Thyroid gland (tissue), 4 donors: Measurements from ENCODE around the gene ZSCAN22. TPM values are rescaled to one million over a fixed set of nuclear protein-coding genes. Genes with fewer than 3 reads are reported as not detected.

Experiments
- DNase-seq, 2 donors: peaks; one replicate each; pipeline ENCODE4 v3.0.0-alpha.2; 2019
- H3K27ac ChIP-seq, 3 donors: fragments of 200-600 bp; sonication (generic); 1 replicate in 2 of 3; 2 replicates in 1 of 3; pipeline ENCODE4 v1.5.1; 2016 to 2019; ENCODE audit warnings: mild to moderate bottlenecking in 1 of 3, moderate library complexity in 1 of 3
- H3K27me3 ChIP-seq: fragments of 200-600 bp; sonication (generic); one replicate; pipeline ENCODE4 v1.5.1; 2019
- H3K36me3 ChIP-seq, 2 donors: fragments of 200-600 bp; sonication (generic); one replicate each; pipeline ENCODE4 v1.5.1; 2016 to 2019
- H3K4me1 ChIP-seq, 2 donors: fragments of 200-600 bp; sonication (generic); one replicate each; pipeline ENCODE4 v1.5.1; 2017 to 2019
- H3K4me3 ChIP-seq, 3 donors: fragments of 200-600 bp; sonication (generic); replicated peaks in 1 of 3; 1 replicate in 2 of 3; 2 replicates in 1 of 3; pipeline ENCODE4 v1.5.1; 2016; ENCODE audit warnings: mild to moderate bottlenecking in 1 of 3
- H3K9me3 ChIP-seq: fragments of 200-600 bp; sonication (generic); one replicate; pipeline ENCODE4 v1.5.1; 2017
- CTCF ChIP-seq, 6 experiments: fragments of 200-600 bp in 3 of 6; fragments of 450-650 bp in 3 of 6; sonication (generic) in 3 of 6; IDR thresholded peaks; one replicate each; pipeline ENCODE4 v1.5.1; 2016 to 2019; ENCODE audit warnings: antibody characterized with exemption in 6 of 6, mild to moderate bottlenecking in 2 of 6, inconsistent platforms in 1 of 6, moderate library complexity in 1 of 6
- POLR2A ChIP-seq, 2 donors: fragments of 450-650 bp; IDR thresholded peaks; one replicate each; pipeline ENCODE4 v1.6.1; 2017; ENCODE audit warnings: antibody characterized with exemption in 2 of 2, mild to moderate bottlenecking in 2 of 2, moderate library complexity in 1 of 2
- WGBS, 2 donors: methylation state at CpG; one replicate each; pipeline ENCODE4 v1.1.5; 2017; 5-methylcytosine and 5-hydroxymethylcytosine counted together
- intact Hi-C: fragments of 100-400 bp; cut with DNase I; formaldehyde crosslinking; loops from one replicate; pipeline ENCODE4 v1.15.1; 2023
- total RNA-seq, 4 donors: library from RNA; depleted of rRNA; stranded (reverse); fragments of >200 nt; gene quantifications; one replicate each; pipeline ENCODE4 v1.2.3, GENCODE V29; 2016

ZSCAN22 gene
- total RNA-seq, 4 donors from 2014 or later = 3.0 to 4.5 (median 4.2) TPM

GRCh38 chr19:58279042-58279924 is 47.5 kb upstream of the ZSCAN22 start:
- WGBS, 2 donors = 3 to 8% methylated on average over 12 to 46 of the region's 60 CpGs
- intact Hi-C loops = no loop called here
- Histone ChIP-seq H3K4me1 (peaks cover 6 to 16% of the 10 kb centered on the region in 2 donors), H3K4me3 (peak overlapping the region; percentile 67 to 83 (median 72)), H3K27ac (peak overlapping the region; percentile 47 to 69 (median 59)), H3K36me3 (no peaks in the 10 kb centered on the region), H3K27me3 (no peaks in the 10 kb centered on the region), H3K9me3 (no peaks in the 10 kb centered on the region)
- peak; percentile 61 to 67 for DNase-seq
- TF ChIP-seq POLR2A (IDR thresholded peaks at IDR 0.05) = no peak
- peak in 1 of 6 experiments; percentile 5 for TF ChIP-seq CTCF (IDR thresholded peaks at IDR 0.05)

GRCh38 chr19:58279925-58280316 is 46.9 kb upstream of the ZSCAN22 start:
- no peaks in the 10 kb centered on the region for H3K36me3 ChIP-seq
- H3K4me1 ChIP-seq = peaks cover 6 to 16% of the 10 kb centered on the region in 2 donors
- intact Hi-C loops = no loop called here
- peak overlapping the region in 1 of 3 donors; percentile 69 for H3K27ac ChIP-seq
- 70% methylated on average over 4 of the region's 4 CpGs for WGBS, 2 donors
- H3K9me3 ChIP-seq = no peaks in the 10 kb centered on the region
- no peak for DNase-seq
- TF ChIP-seq POLR2A (IDR thresholded peaks at IDR 0.05) (no peak), CTCF (IDR thresholded peaks at IDR 0.05) (no peak)
- no peaks in the 10 kb centered on the region for H3K27me3 ChIP-seq
- no peak overlapping the region for H3K4me3 ChIP-seq

GRCh38 chr19:58284199-58284598 is 42.6 kb upstream of the ZSCAN22 start:
- TF ChIP-seq POLR2A (IDR thresholded peaks at IDR 0.05) (no peak), CTCF (IDR thresholded peaks at IDR 0.05) (no peak)
- peaks cover 25 to 36% of the 10 kb centered on the region in 2 donors for H3K36me3 ChIP-seq
- H3K4me3 ChIP-seq = no peak overlapping the region
- H3K27me3 ChIP-seq = no peaks in the 10 kb centered on the region
- 93% methylated on average over 7 of the region's 7 CpGs for WGBS, 2 donors
- H3K27ac ChIP-seq = no peak overlapping the region
- DNase-seq = no peak
- intact Hi-C loops = no loop called here
- peaks cover 6 to 11% of the 10 kb centered on the region in 2 donors for H3K4me1 ChIP-seq
- no peaks in the 10 kb centered on the region for H3K9me3 ChIP-seq

GRCh38 chr19:58291943-58292342 is 34.9 kb upstream of the ZSCAN22 start:
- no peak for DNase-seq
- H3K9me3 ChIP-seq = no peaks in the 10 kb centered on the region
- 95 to 96% methylated on average over 7 of the region's 7 CpGs for WGBS, 2 donors
- no peaks in the 10 kb centered on the region for H3K27me3 ChIP-seq
- TF ChIP-seq CTCF (IDR thresholded peaks at IDR 0.05) = no peak
- no peak for TF ChIP-seq POLR2A (IDR thresholded peaks at IDR 0.05)
- peaks cover 52 to 63% of the 10 kb centered on the region in 2 donors for H3K36me3 ChIP-seq
- H3K4me3 ChIP-seq = no peak overlapping the region
- H3K27ac ChIP-seq = no peak overlapping the region
- no peaks in the 10 kb centered on the region for H3K4me1 ChIP-seq
- intact Hi-C loops = no loop called here

- H3K36me3 ChIP-seq = peaks cover 35% of the 10 kb centered on the region in 2 donors
- H3K27me3 ChIP-seq = no peaks in the 10 kb centered on the region
- no peak overlapping the region for H3K4me3 ChIP-seq
- intact Hi-C loops = no loop called here
- DNase-seq = no peak
- no peak for TF ChIP-seq CTCF (IDR thresholded peaks at IDR 0.05)
- H3K27ac ChIP-seq = no peak overlapping the region
- WGBS, 2 donors = 94 to 98% methylated on average over 22 of the region's 22 CpGs
- H3K4me1 ChIP-seq = no peaks in the 10 kb centered on the region
- H3K9me3 ChIP-seq = no peaks in the 10 kb centered on the region
These were observed 31.9 kb upstream of the ZSCAN22 start for GRCh38 chr19:58294743-58295374.
